Heart left ventricle (tissue), 16 donors: ENCODE data around the gene ADAM22. TPM values are rescaled to one million over a fixed set of nuclear protein-coding genes. Genes with fewer than 3 reads are reported as not detected.

Experiments used
- ATAC-seq, 4 donors: fragments of 200-7000 bp; cut with Tn5 transposase; one replicate each; pipeline ENCODE4 v1.9.1; 2020 to 2022; ENCODE audit warnings: moderate library complexity in 4 of 4, mild to moderate bottlenecking in 3 of 4, moderate number of reproducible peaks in 1 of 4
- DNase-seq, 5 donors: peaks; one replicate each; pipeline ENCODE4 v3.0.0-alpha.2; 2020
- H3K27ac ChIP-seq, 12 donors: fragments of 200-600 bp; sonication (generic) in 4 of 12; one replicate each; pipeline versions ENCODE4 v1.5.0 to v1.8.0; 2016 to 2022; ENCODE audit warnings: mild to moderate bottlenecking in 2 of 12
- H3K27me3 ChIP-seq, 9 donors: fragments of 200-600 bp; sonication (generic) in 2 of 9; one replicate each; pipeline versions ENCODE4 v1.5.1 to v1.8.0; 2016 to 2022; ENCODE audit warnings: mild to moderate bottlenecking in 3 of 9
- H3K36me3 ChIP-seq, 9 donors: fragments of 200-600 bp; sonication (generic) in 2 of 9; one replicate each; pipeline versions ENCODE4 v1.5.0 to v1.8.0; 2018 to 2022; ENCODE audit warnings: mild to moderate bottlenecking in 2 of 9
- H3K4me1 ChIP-seq, 12 donors: fragments of 200-600 bp; sonication (generic) in 4 of 12; one replicate each; pipeline versions ENCODE4 v1.5.0 to v1.8.0; 2016 to 2022; ENCODE audit warnings: mild to moderate bottlenecking in 3 of 12
- H3K4me3 ChIP-seq, 12 donors: fragments of 200-600 bp; sonication (generic) in 4 of 12; one replicate each; pipeline versions ENCODE4 v1.5.0 to v1.8.0; 2017 to 2022; ENCODE audit warnings: mild to moderate bottlenecking in 9 of 12, moderate library complexity in 4 of 12
- H3K9me3 ChIP-seq, 12 donors: fragments of 200-600 bp; sonication (generic) in 4 of 12; one replicate each; pipeline versions ENCODE4 v1.5.0 to v1.8.0; 2016 to 2022; ENCODE audit warnings: mild to moderate bottlenecking in 1 of 12
- POLR2A ChIP-seq, 2 donors: fragments of 450-650 bp; IDR thresholded peaks; one replicate each; pipeline ENCODE4 v1.6.1; 2017; ENCODE audit warnings: antibody characterized with exemption in 2 of 2, mild to moderate bottlenecking in 2 of 2, moderate library complexity in 2 of 2
- WGBS, 4 donors: extraction: QIAGEN DNeasy Blood & Tissue Kit in 2 of 4; methylation state at CpG; one replicate each; pipeline versions ENCODE4 v1.1.5 to v1.1.7; 2013 to 2018; 5-methylcytosine and 5-hydroxymethylcytosine counted together
- intact Hi-C, 10 donors: fragments of 100-400 bp; cut with DNase I; formaldehyde crosslinking; loops; one replicate each; pipeline versions ENCODE4 v1.11.1 to v1.14.2; 2022
- polyA plus RNA-seq, 2 donors: library from polyadenylated mRNA; stranded (reverse); fragments of 200-250 nt; gene quantifications; one replicate each; pipeline ENCODE4 v1.2.3, GENCODE V29; 2013
- total RNA-seq, 9 donors: library from RNA; depleted of rRNA in 2 of 9; stranded (reverse); fragments of >200 nt in 2 of 9; fragmentation: NEBNext Ultra II Directional in 3 of 9; extraction: Animal tissue kit (Norgen Biotek cat#: 25700) in 3 of 9; gene quantifications; one replicate each; pipeline versions ENCODE4 v1.1.0 to v1.2.4, GENCODE V29; 2016 to 2023
- TF ChIP-seq, protein P1 (sequence below), 12 donors: fragments of 200-600 bp; sonication (generic) in 4 of 12; IDR thresholded peaks; one replicate each; pipeline versions ENCODE4 v1.5.0 to v1.8.0; 2018 to 2022; ENCODE audit warnings: antibody characterized with exemption in 12 of 12, mild to moderate bottlenecking in 5 of 12
- donor health status: ischemic (EF 13 %, LVEDD 7.1; RV severe dilation, severe dysfunction).
- donor health status: healthy with polysubstance abuse.
- donor health status: DM: no; HTN: yes; CAD: no.
- donor health status: DM: no; HTN: no; CAD: no.
- donor health status: ischemic (EF 25% LVEDD 6.9; RV normal size, moderate dysfunction).
- donor health status: ischemic (EF 25% LVEDD 5.7; RV mildly dilated, moderate dysfunction).
- donor health status: healthy.
- donor health status: DM: yes; HTN: yes; CAD: no.
- donor health status: ischemic (EF 35%, LVEDD 5.7; RV mildly dilated, moderate dysfunction).
- donor health status: nonischemic (EF 11% LVEDD 7.7; RV severe dilation, severe dysfunction).
- donor health status: DM: yes; HTN: yes; CAD: no.
- donor health status: PGD.
- donor health status: ischemic (EF 29% LVEDD 5.4; RV normal size, mild dysfunction).
- donor health status: nonischemic (EF 23%, LVEDD 6.1; RV moderate dilation, normal function).

ADAM22 gene
- total and polyA plus RNA-seq, 11 donors = 0.27 to 3.4 (median 1.1) TPM

DNA sequence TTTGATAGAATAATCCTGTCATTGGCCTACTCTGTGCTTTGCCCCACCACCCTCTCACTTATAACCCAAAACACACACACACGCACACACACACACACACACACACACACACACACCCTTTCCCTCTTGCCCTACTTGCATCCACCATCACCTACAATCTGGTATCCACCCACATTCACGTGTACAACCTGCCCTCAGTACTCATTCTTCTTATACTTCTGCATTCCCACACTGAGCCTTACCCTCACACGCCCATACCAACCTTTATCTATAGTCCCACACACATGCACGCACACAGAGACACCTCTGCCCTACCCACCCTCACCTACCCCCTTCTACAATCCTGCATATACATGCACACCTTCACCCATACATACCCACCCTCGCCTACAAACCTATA lies 296.6 kb downstream of the ADAM22 start:
- no peak for ATAC-seq
- TF ChIP-seq, protein P1, sequence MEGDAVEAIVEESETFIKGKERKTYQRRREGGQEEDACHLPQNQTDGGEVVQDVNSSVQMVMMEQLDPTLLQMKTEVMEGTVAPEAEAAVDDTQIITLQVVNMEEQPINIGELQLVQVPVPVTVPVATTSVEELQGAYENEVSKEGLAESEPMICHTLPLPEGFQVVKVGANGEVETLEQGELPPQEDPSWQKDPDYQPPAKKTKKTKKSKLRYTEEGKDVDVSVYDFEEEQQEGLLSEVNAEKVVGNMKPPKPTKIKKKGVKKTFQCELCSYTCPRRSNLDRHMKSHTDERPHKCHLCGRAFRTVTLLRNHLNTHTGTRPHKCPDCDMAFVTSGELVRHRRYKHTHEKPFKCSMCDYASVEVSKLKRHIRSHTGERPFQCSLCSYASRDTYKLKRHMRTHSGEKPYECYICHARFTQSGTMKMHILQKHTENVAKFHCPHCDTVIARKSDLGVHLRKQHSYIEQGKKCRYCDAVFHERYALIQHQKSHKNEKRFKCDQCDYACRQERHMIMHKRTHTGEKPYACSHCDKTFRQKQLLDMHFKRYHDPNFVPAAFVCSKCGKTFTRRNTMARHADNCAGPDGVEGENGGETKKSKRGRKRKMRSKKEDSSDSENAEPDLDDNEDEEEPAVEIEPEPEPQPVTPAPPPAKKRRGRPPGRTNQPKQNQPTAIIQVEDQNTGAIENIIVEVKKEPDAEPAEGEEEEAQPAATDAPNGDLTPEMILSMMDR (IDR thresholded peaks at IDR 0.05) = no peak
- TF ChIP-seq POLR2A (IDR thresholded peaks at IDR 0.05) = no peak

DNA sequence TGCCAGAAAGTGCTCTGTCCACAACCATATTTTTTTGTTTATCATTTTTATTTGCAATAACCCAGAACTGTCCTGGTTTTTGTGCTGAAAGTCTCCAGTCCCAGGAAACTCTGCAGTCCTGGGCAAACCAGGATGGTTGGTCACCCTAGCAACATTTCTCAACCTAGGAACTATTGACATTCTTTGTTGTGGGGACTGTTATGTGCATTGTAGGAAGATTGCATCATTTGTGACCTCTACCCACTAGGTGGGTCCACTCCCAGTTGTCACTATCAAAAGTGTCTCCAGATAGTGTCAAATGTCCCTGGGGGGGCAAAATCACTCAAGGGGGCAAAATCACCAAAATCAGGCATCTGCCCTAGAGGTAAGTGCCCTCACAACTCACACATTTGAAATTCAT lies 299.8 kb downstream of the ADAM22 start:
- ATAC-seq (no peak), DNase-seq (no peak)
- Histone ChIP-seq H3K4me1 (no peaks in the 10 kb centered on the region), H3K27ac (no peak overlapping the region), H3K4me3 (no peak overlapping the region), H3K27me3 (no peaks in the 10 kb centered on the region), H3K36me3 (no peaks in the 10 kb centered on the region), H3K9me3 (peaks cover 0 to 6% (median under 1%) of the 10 kb centered on the region in 12 donors)
- TF ChIP-seq, protein P1 (IDR thresholded peaks at IDR 0.05) = no peak
- TF ChIP-seq POLR2A (IDR thresholded peaks at IDR 0.05) = no peak
- intact Hi-C loops = no loop called here

More for the DNA sequence above, 296.6 kb downstream of the ADAM22 start:
- DNase-seq = no peak
- H3K27ac ChIP-seq = no peak overlapping the region
- 79 to 91% (median 85%) methylated on average over 5 of the region's 5 CpGs for WGBS, 4 donors
- intact Hi-C loops = no loop called here
- peaks cover 0 to 17% (median 5%) of the 10 kb centered on the region in 12 donors for H3K9me3 ChIP-seq
- H3K27me3 ChIP-seq = no peaks in the 10 kb centered on the region
- no peaks in the 10 kb centered on the region for H3K36me3 ChIP-seq
- H3K4me1 ChIP-seq = no peaks in the 10 kb centered on the region
- no peak overlapping the region for H3K4me3 ChIP-seq

DNA sequence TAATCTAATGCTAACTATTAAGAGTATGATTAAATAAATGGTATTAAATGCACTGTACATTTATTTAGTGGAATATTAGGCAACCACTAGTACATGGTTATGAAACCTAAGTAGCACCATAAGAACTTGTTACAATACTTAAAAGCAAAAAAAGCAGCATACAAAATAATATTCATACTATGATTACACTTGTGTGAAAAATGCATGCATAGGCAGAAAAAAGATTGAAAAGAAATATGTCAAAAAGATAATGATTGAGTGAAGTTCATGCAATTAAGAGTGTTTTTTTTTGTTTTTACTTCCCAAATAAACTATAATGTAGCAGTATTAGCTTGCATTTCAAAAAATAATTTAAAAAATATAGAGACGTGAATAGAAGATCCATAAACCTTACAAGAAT lies 305.8 kb downstream of the ADAM22 start:
- intact Hi-C loops = loop anchor here in 3 of 10 donors (5.0 to 10.0 kb wide), 2 partner anchors 117 to 595 kb away; no protein-coding TSS in a partner anchor
- no peak for ATAC-seq

DNA sequence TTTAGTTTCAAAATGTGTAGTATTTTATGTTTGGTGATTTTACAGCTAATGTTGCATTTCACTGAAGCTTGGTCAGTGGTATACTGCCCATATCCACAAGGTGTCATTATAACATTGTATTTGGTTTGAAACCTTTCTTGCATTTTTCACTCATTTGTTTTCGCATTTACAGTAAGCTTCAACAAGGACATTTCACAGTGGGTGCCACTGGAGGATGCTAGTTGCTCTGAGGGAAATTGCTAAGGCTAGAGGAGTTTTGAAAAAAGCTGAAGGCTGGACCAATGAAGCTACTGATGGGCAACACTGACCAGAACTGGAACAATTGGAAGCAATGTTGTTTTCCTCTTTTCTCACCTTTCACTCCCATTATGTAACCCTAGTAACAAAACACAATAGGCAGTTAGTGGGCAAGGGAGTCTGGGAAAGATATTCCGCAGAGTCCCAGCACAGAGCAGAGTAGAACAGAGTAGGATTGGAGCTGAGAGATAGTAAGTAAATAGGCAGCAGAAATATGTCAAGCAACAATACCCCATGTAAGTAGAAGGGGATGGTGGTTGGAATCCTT lies 309.4 kb downstream of the ADAM22 start:
- peaks cover 0 to 7% (median 0%) of the 10 kb centered on the region in 12 donors for H3K9me3 ChIP-seq
- ATAC-seq (peak; percentile 71 to 87 (median 80)), DNase-seq (peak in 1 of 5 donors; percentile 13)
- TF ChIP-seq POLR2A (IDR thresholded peaks at IDR 0.05) = no peak
- TF ChIP-seq, protein P1 (IDR thresholded peaks at IDR 0.05) = peak; percentile 62 to 91 (median 78)
- peaks cover 0 to 4% (median 0%) of the 10 kb centered on the region in 12 donors for H3K4me1 ChIP-seq
- H3K4me3 ChIP-seq = no peak overlapping the region
- H3K27ac ChIP-seq = no peak overlapping the region
- H3K27me3 ChIP-seq = no peaks in the 10 kb centered on the region
- WGBS, 4 donors = 20 to 37% (median 25%) methylated on average over 2 of the region's 2 CpGs
- H3K36me3 ChIP-seq = no peaks in the 10 kb centered on the region
- intact Hi-C loops = loop anchor here in 9 of 10 donors (1.0 to 10.0 kb wide), 5 partner anchors 113 to 591 kb away; no protein-coding TSS in a partner anchor

More for the DNA sequence above, 305.8 kb downstream of the ADAM22 start:
- H3K4me1 ChIP-seq = peaks cover 0 to 4% (median 0%) of the 10 kb centered on the region in 12 donors
- no peak for TF ChIP-seq POLR2A (IDR thresholded peaks at IDR 0.05)
- TF ChIP-seq, protein P1 (IDR thresholded peaks at IDR 0.05) = no peak
- no peak overlapping the region for H3K4me3 ChIP-seq
- no peaks in the 10 kb centered on the region for H3K9me3 ChIP-seq
- no peak overlapping the region for H3K27ac ChIP-seq
- no peaks in the 10 kb centered on the region for H3K36me3 ChIP-seq
- H3K27me3 ChIP-seq = no peaks in the 10 kb centered on the region
- 79 to 94% (median 91%) methylated on average over 1 of the region's 1 CpG for WGBS, 4 donors
- no peak for DNase-seq
